DND-41 (cell line): ENCODE results near the gene MYBPHL.

Source experiments
- EZH2 ChIP-seq: IDR thresholded peaks from 3 replicates; pipeline ENCODE4 v1.6.1; 2012; ENCODE audit warnings: borderline replicate concordance, low read depth, mild to moderate bottlenecking, moderate library complexity, low read length, inconsistent platforms; ENCODE audit not compliant: severe bottlenecking
- TF ChIP-seq, protein P1 (sequence below): IDR thresholded peaks from 2 replicates; pipeline ENCODE4 v1.5.1; 2012; ENCODE audit warnings: borderline replicate concordance, low read length, moderate library complexity, mild to moderate bottlenecking; ENCODE audit not compliant: poor library complexity, severe bottlenecking; ENCODE audit errors: extremely low read depth

GRCh38 chr1:109314795-109315194, 8.0 kb upstream of the MYBPHL start:
- TF ChIP-seq, protein P1, sequence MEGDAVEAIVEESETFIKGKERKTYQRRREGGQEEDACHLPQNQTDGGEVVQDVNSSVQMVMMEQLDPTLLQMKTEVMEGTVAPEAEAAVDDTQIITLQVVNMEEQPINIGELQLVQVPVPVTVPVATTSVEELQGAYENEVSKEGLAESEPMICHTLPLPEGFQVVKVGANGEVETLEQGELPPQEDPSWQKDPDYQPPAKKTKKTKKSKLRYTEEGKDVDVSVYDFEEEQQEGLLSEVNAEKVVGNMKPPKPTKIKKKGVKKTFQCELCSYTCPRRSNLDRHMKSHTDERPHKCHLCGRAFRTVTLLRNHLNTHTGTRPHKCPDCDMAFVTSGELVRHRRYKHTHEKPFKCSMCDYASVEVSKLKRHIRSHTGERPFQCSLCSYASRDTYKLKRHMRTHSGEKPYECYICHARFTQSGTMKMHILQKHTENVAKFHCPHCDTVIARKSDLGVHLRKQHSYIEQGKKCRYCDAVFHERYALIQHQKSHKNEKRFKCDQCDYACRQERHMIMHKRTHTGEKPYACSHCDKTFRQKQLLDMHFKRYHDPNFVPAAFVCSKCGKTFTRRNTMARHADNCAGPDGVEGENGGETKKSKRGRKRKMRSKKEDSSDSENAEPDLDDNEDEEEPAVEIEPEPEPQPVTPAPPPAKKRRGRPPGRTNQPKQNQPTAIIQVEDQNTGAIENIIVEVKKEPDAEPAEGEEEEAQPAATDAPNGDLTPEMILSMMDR, result no peak
- TF ChIP-seq EZH2, result no peak
